ENCODE results near the gene NME9. TPM values are rescaled to one million over a fixed set of nuclear protein-coding genes. Genes with fewer than 3 reads are reported as not detected.

The NME9 gene
- total RNA-seq, 1 experiment from 2014 or later, result 0.40 TPM

- Histone ChIP-seq H3K4me2 (ENCODE audit: low read length) (no peak overlapping the region), H3K4me1 (ENCODE audit: insufficient read depth, low read length) (no peaks in the 10 kb centered on the region), H3K9me2 (replicated peaks; ENCODE audit: low read length) (no peaks in the 10 kb centered on the region), H3K79me2 (ENCODE audit: low read length) (no peaks in the 10 kb centered on the region), H3K9ac (ENCODE audit: low read length) (no peak overlapping the region), H3K36me3 (ENCODE audit: low read depth, low read length) (no peaks in the 10 kb centered on the region), H3F3A (ENCODE audit: low read length, unreplicated experiment) (no peaks in the 10 kb centered on the region), H4K20me1 (ENCODE audit: low read length) (no peaks in the 10 kb centered on the region), H3K27me3 (ENCODE audit: low read length) (no peaks in the 10 kb centered on the region), H2AFZ (ENCODE audit: low read length) (no peak overlapping the region), H3K9me3 (ENCODE audit: low read length) (0 out of 2 replicates have a peak, but pooled peaks cover 5% of the 10 kb centered on the region), H3K4me3 (ENCODE audit: low read length) (no peak overlapping the region), H3K27ac (ENCODE audit: low read length) (no peak overlapping the region)
- no TSS peak for BruUV-seq (replicated peaks)
- TF ChIP-seq, protein P1, sequence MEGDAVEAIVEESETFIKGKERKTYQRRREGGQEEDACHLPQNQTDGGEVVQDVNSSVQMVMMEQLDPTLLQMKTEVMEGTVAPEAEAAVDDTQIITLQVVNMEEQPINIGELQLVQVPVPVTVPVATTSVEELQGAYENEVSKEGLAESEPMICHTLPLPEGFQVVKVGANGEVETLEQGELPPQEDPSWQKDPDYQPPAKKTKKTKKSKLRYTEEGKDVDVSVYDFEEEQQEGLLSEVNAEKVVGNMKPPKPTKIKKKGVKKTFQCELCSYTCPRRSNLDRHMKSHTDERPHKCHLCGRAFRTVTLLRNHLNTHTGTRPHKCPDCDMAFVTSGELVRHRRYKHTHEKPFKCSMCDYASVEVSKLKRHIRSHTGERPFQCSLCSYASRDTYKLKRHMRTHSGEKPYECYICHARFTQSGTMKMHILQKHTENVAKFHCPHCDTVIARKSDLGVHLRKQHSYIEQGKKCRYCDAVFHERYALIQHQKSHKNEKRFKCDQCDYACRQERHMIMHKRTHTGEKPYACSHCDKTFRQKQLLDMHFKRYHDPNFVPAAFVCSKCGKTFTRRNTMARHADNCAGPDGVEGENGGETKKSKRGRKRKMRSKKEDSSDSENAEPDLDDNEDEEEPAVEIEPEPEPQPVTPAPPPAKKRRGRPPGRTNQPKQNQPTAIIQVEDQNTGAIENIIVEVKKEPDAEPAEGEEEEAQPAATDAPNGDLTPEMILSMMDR (conservative IDR thresholded peaks at IDR 0.05; ENCODE audit: low read depth, low read length), result no peak
- no peak for TF ChIP-seq EZH2phosphoT487 (IDR thresholded peaks at IDR 0.05; ENCODE audit: borderline replicate concordance, low read length)
- no peak for TF ChIP-seq EZH2 (IDR thresholded peaks at IDR 0.05; ENCODE audit: low read length, unreplicated experiment)
- CTCF ChIA-PET, result interaction anchor here (0.6 kb wide), 1 partner anchor 57 kb away, joined by 3 read pairs; no protein-coding TSS in a partner anchor
- ATAC-seq, result no peak
- intact Hi-C loops (cut with micrococcal nuclease), result no loop called here
- no peak for DNase-seq
- POLR2A ChIA-PET (ENCODE audit: unreplicated experiment), result no interaction called here
These were observed 19.2 kb downstream of the NME9 start for GRCh38 chr3:138310494-138310893.

DNA sequence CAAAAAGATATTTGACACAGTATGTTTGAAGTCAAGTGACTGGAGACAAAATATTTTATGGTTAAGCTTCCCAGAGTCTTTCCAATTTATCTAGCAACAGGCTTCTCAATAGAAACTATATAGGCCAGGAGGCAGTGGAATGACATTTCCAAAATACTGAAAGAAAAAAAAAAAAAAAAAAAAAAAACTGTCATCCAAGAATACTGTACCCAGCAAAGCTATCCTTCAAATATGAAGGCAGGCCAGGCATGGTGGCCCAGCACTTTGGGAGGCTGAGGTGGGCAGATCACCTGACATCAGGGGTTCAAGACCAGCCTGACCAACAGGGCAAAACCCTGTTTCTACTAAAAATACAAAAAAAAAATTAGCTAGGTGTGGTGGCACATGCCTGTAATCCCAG, 20.9 kb downstream of the NME9 start:
- no peak for DNase-seq
- Histone ChIP-seq H2AFZ (ENCODE audit: low read length) (no peak overlapping the region), H3K27ac (ENCODE audit: low read length) (no peak overlapping the region), H3K36me3 (ENCODE audit: low read depth, low read length) (no peaks in the 10 kb centered on the region), H3K27me3 (ENCODE audit: low read length) (no peaks in the 10 kb centered on the region), H3K4me1 (ENCODE audit: insufficient read depth, low read length) (no peaks in the 10 kb centered on the region), H3K4me3 (ENCODE audit: low read length) (no peak overlapping the region), H3K9me3 (ENCODE audit: low read length) (0 out of 2 replicates have a peak, but pooled peaks cover 5% of the 10 kb centered on the region), H3K9me2 (replicated peaks; ENCODE audit: low read length) (no peaks in the 10 kb centered on the region), H4K20me1 (ENCODE audit: low read length) (no peaks in the 10 kb centered on the region), H3K4me2 (ENCODE audit: low read length) (no peak overlapping the region), H3F3A (ENCODE audit: low read length, unreplicated experiment) (no peaks in the 10 kb centered on the region), H3K79me2 (ENCODE audit: low read length) (no peaks in the 10 kb centered on the region), H3K9ac (ENCODE audit: low read length) (no peak overlapping the region)
- ATAC-seq, result no peak
- ChIA-PET CTCF (no interaction called here), POLR2A (ENCODE audit: unreplicated experiment) (no interaction called here)
- no TSS peak for BruUV-seq (replicated peaks)
- intact Hi-C loops (cut with micrococcal nuclease), result no loop called here
- TF ChIP-seq EZH2phosphoT487 (IDR thresholded peaks at IDR 0.05; ENCODE audit: borderline replicate concordance, low read length) (no peak), EZH2 (IDR thresholded peaks at IDR 0.05; ENCODE audit: low read length, unreplicated experiment) (no peak)
- TF ChIP-seq, protein P1 (conservative IDR thresholded peaks at IDR 0.05; ENCODE audit: low read depth, low read length), result no peak

- ChIA-PET POLR2A (ENCODE audit: unreplicated experiment) (no interaction called here), CTCF (no interaction called here)
- Histone ChIP-seq H3K4me3 (ENCODE audit: low read length) (no peak overlapping the region), H3F3A (ENCODE audit: low read length, unreplicated experiment) (no peaks in the 10 kb centered on the region), H3K27me3 (ENCODE audit: low read length) (no peaks in the 10 kb centered on the region), H3K9me2 (replicated peaks; ENCODE audit: low read length) (no peaks in the 10 kb centered on the region), H3K36me3 (ENCODE audit: low read depth, low read length) (no peaks in the 10 kb centered on the region), H3K9ac (ENCODE audit: low read length) (no peak overlapping the region), H4K20me1 (ENCODE audit: low read length) (no peaks in the 10 kb centered on the region), H2AFZ (ENCODE audit: low read length) (no peak overlapping the region), H3K79me2 (ENCODE audit: low read length) (no peaks in the 10 kb centered on the region), H3K9me3 (ENCODE audit: low read length) (0 out of 2 replicates have a peak, but pooled peaks cover 5% of the 10 kb centered on the region), H3K4me1 (ENCODE audit: insufficient read depth, low read length) (no peaks in the 10 kb centered on the region), H3K27ac (ENCODE audit: low read length) (no peak overlapping the region), H3K4me2 (ENCODE audit: low read length) (no peak overlapping the region)
- no peak for TF ChIP-seq EZH2 (IDR thresholded peaks at IDR 0.05; ENCODE audit: low read length, unreplicated experiment)
- TF ChIP-seq, protein P1 (conservative IDR thresholded peaks at IDR 0.05; ENCODE audit: low read depth, low read length), result no peak
- TF ChIP-seq EZH2phosphoT487 (IDR thresholded peaks at IDR 0.05; ENCODE audit: borderline replicate concordance, low read length), result no peak
- intact Hi-C loops (cut with micrococcal nuclease), result no loop called here
- ATAC-seq (no peak), DNase-seq (no peak)
- no TSS peak for BruUV-seq (replicated peaks)
These were observed 21.8 kb downstream of the NME9 start for GRCh38 chr3:138307899-138308298.

All from PC-3 (cell line).